B cell (primary cell): Measurements from ENCODE around the gene WDR11. TPM values are rescaled to one million over a fixed set of nuclear protein-coding genes. Genes with fewer than 3 reads are reported as not detected.

Experiments used
- ATAC-seq: fragments of 200-7000 bp; cut with Tn5 transposase; one replicate; pipeline ENCODE4 v1.10.0; 2021; ENCODE audit warnings: low read depth, mild to moderate bottlenecking, moderate number of reproducible peaks, moderate library complexity
- CTCF ChIA-PET: fragments of 350-600 bp; sonication (Branson Sonifier 250); formaldehyde crosslinking; loops from one replicate; lab custom pipeline; 2021; ENCODE audit warnings: antibody characterized with exemption, inconsistent platforms; lab: Charles Lee
- POLR2A ChIA-PET: fragments of 350-600 bp; sonication (Branson Sonifier 250); formaldehyde crosslinking; loops from one replicate; lab custom pipeline; 2021; ENCODE audit warnings: antibody characterized with exemption; lab: Charles Lee
- DNase-seq: peaks from one replicate; pipeline ENCODE4 v3.0.0; 2013
- H2AFZ ChIP-seq: 2 replicates; pipeline ENCODE4 v1.6.1; 2012; ENCODE audit warnings: mild to moderate bottlenecking, low read depth, low read length; ENCODE audit not compliant: insufficient read depth, poor library complexity, severe bottlenecking
- H3K27ac ChIP-seq, 2 donors: 1 replicate in 1 of 2; 2 replicates in 1 of 2; pipeline ENCODE4 v1.5.1; 2012 to 2013; ENCODE audit warnings: low read length in 2 of 2, mild to moderate bottlenecking in 2 of 2, moderate library complexity in 1 of 2
- H3K27me3 ChIP-seq, 4 experiments: fragments of 200-600 bp in 1 of 4; sonication (generic) in 1 of 4; replicated peaks in 1 of 4; 1 replicate in 2 of 4; 2 replicates in 2 of 4; pipeline versions ENCODE4 v1.6.1 to v1.7.0; 2013 to 2016; ENCODE audit warnings: low read length in 3 of 4, mild to moderate bottlenecking in 2 of 4, mixed read lengths in 1 of 4, moderate library complexity in 1 of 4; ENCODE audit not compliant: insufficient read depth in 4 of 4, control insufficient read depth in 3 of 4; ENCODE audit errors: control extremely low read depth in 1 of 4
- H3K36me3 ChIP-seq, 2 experiments: replicated peaks in 1 of 2; 1 replicate in 1 of 2; 2 replicates in 1 of 2; pipeline versions ENCODE4 v1.6.1 to v1.7.1; 2013; ENCODE audit warnings: low read length in 1 of 2; ENCODE audit not compliant: insufficient read depth in 2 of 2, control insufficient read depth in 1 of 2; ENCODE audit errors: control extremely low read depth in 1 of 2, extremely low read depth in 1 of 2
- H3K4me1 ChIP-seq, 2 donors: fragments of 200-600 bp in 1 of 2; sonication (generic) in 1 of 2; 1 replicate in 1 of 2; 2 replicates in 1 of 2; pipeline versions ENCODE4 v1.5.1 to v1.6.1; 2013 to 2017; ENCODE audit warnings: low read length in 2 of 2; ENCODE audit not compliant: control insufficient read depth in 2 of 2, insufficient read depth in 2 of 2
- H3K4me2 ChIP-seq: replicated peaks from 2 replicates; pipeline ENCODE3; 2012; ENCODE audit warnings: mild to moderate bottlenecking, low read depth, low read length; ENCODE audit not compliant: poor library complexity, severe bottlenecking
- H3K4me3 ChIP-seq, 5 experiments: fragments of 200-600 bp in 1 of 5; sonication (generic) in 1 of 5; 1 replicate in 3 of 5; 2 replicates in 2 of 5; pipeline versions ENCODE4 v1.5.1 to v1.7.0; 2011 to 2016; ENCODE audit warnings: low read length in 4 of 5, mild to moderate bottlenecking in 4 of 5, low read depth in 2 of 5, control low read depth in 1 of 5, moderate library complexity in 1 of 5; ENCODE audit not compliant: insufficient read depth in 1 of 5; ENCODE audit errors: control extremely low read depth in 1 of 5, extremely low read depth in 1 of 5
- H3K79me2 ChIP-seq: fragments of 200-600 bp; sonication (generic); one replicate; pipeline ENCODE4 v1.6.0; 2016; ENCODE audit warnings: low read length; ENCODE audit not compliant: control insufficient read depth, insufficient read depth
- H3K9ac ChIP-seq: fragments of 200-600 bp; sonication (generic); 2 replicates; pipeline ENCODE4 v1.6.1; 2017; ENCODE audit warnings: mild to moderate bottlenecking, low read length, moderate library complexity
- H3K9me3 ChIP-seq, 3 donors: one replicate each; pipeline versions ENCODE4 v1.6.1 to v1.7.1; 2013; ENCODE audit warnings: low read length in 2 of 3; ENCODE audit not compliant: control insufficient read depth in 2 of 3, insufficient read depth in 1 of 3; ENCODE audit errors: control extremely low read depth in 1 of 3
- H4K20me1 ChIP-seq: 2 replicates; pipeline ENCODE4 v1.6.0; 2012; ENCODE audit warnings: mild to moderate bottlenecking, low read length; ENCODE audit not compliant: insufficient read depth, control insufficient read depth, poor library complexity, severe bottlenecking
- H3K27ac Mint-ChIP-seq: one replicate; pipeline ENCODE4 v1.8.0; 2021; ENCODE audit warnings: mixed read lengths
- H3K27me3 Mint-ChIP-seq: one replicate; pipeline ENCODE4 v1.8.0; 2021; ENCODE audit warnings: mixed read lengths
- H3K4me1 Mint-ChIP-seq: one replicate; pipeline ENCODE4 v1.8.0; 2021; ENCODE audit warnings: mixed read lengths
- H3K4me3 Mint-ChIP-seq: one replicate; pipeline ENCODE4 v1.8.0; 2021; ENCODE audit warnings: mixed read lengths
- H3K9me3 Mint-ChIP-seq: one replicate; pipeline ENCODE4 v1.8.0; 2022; ENCODE audit warnings: mixed read lengths; ENCODE audit not compliant: insufficient read depth
- EZH2 ChIP-seq: IDR thresholded peaks from 2 replicates; pipeline ENCODE4 v1.6.1; 2012; ENCODE audit warnings: borderline replicate concordance, low read depth, mild to moderate bottlenecking, moderate library complexity, low read length; ENCODE audit not compliant: insufficient read depth, poor library complexity, severe bottlenecking
- WGBS: methylation state at CpG from one replicate; pipeline ENCODE4 v1.1.5; 2013; ENCODE audit warnings: missing lambda C conversion rate; ENCODE audit not compliant: insufficient coverage; 5-methylcytosine and 5-hydroxymethylcytosine counted together
- intact Hi-C: fragments of 100-400 bp; cut with micrococcal nuclease; formaldehyde crosslinking; loops from one replicate; pipeline ENCODE4 v1.10.0; 2022
- polyA plus RNA-seq: library from polyadenylated mRNA; depleted of rRNA; stranded (reverse); fragments of >200 nt; gene quantifications from 2 replicates; pipeline ENCODE4 v1.2.3, GENCODE V29; 2012
- total RNA-seq, 2 donors: library from RNA; stranded (reverse); fragments of 120-200 nt in 1 of 2; gene quantifications; 1 replicate in 1 of 2; 2 replicates in 1 of 2; pipeline versions ENCODE4 v1.2.3 to v1.2.4, GENCODE V29; 2013 to 2022
- TF ChIP-seq, protein P1 (sequence below): fragments of 200-600 bp; IDR thresholded peaks from one replicate; pipeline ENCODE4 v1.8.0; 2022; ENCODE audit warnings: antibody characterized with exemption, mild to moderate bottlenecking

WDR11 gene
- total and polyA plus RNA-seq, 2 donors (not counting 1 experiment from before 2014, with no cell fraction given) = 94.4 to 230 TPM

GRCh38 chr10:120940299-120940900 lies 89.2 kb downstream of the WDR11 start:
- Histone ChIP-seq H3K9me3 (no peaks in the 10 kb centered on the region), H3K27me3 (peaks cover 0 to 11% (median 0%) of the 10 kb centered on the region in 4 experiments), H2AFZ (no peak overlapping the region), H3K4me3 (no peak overlapping the region), H3K27ac (no peak overlapping the region), H3K36me3 (no peaks in the 10 kb centered on the region), H3K79me2 (no peaks in the 10 kb centered on the region), H3K4me2 (no peak overlapping the region), H3K9ac (no peak overlapping the region), H4K20me1 (no peaks in the 10 kb centered on the region), H3K4me1 (peaks cover 0 to 8% of the 10 kb centered on the region in 2 donors)
- TF ChIP-seq, protein P1, sequence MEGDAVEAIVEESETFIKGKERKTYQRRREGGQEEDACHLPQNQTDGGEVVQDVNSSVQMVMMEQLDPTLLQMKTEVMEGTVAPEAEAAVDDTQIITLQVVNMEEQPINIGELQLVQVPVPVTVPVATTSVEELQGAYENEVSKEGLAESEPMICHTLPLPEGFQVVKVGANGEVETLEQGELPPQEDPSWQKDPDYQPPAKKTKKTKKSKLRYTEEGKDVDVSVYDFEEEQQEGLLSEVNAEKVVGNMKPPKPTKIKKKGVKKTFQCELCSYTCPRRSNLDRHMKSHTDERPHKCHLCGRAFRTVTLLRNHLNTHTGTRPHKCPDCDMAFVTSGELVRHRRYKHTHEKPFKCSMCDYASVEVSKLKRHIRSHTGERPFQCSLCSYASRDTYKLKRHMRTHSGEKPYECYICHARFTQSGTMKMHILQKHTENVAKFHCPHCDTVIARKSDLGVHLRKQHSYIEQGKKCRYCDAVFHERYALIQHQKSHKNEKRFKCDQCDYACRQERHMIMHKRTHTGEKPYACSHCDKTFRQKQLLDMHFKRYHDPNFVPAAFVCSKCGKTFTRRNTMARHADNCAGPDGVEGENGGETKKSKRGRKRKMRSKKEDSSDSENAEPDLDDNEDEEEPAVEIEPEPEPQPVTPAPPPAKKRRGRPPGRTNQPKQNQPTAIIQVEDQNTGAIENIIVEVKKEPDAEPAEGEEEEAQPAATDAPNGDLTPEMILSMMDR = no peak
- TF ChIP-seq EZH2 = no peak
- H3K9me3 Mint-ChIP-seq = no peaks in the 10 kb centered on the region
- ChIA-PET POLR2A (no interaction called here), CTCF (interaction anchor here (1.9 kb wide), 1 partner anchor 8 kb away, joined by 8 read pairs; no protein-coding TSS in a partner anchor)
- H3K27me3 Mint-ChIP-seq = peaks cover 12% of the 10 kb centered on the region
- no peak overlapping the region for H3K4me3 Mint-ChIP-seq
- 85% methylated on average over 10 of the region's 13 CpGs for WGBS
- peaks cover 6% of the 10 kb centered on the region for H3K4me1 Mint-ChIP-seq
- DNase-seq (no peak), ATAC-seq (no peak)
- no peak overlapping the region for H3K27ac Mint-ChIP-seq
- intact Hi-C loops = no loop called here

- Histone ChIP-seq H3K9ac (no peak overlapping the region), H3K4me1 (peaks cover 0 to 8% of the 10 kb centered on the region in 2 donors), H2AFZ (no peak overlapping the region), H3K9me3 (no peaks in the 10 kb centered on the region), H4K20me1 (no peaks in the 10 kb centered on the region), H3K4me2 (no peak overlapping the region), H3K36me3 (no peaks in the 10 kb centered on the region), H3K4me3 (no peak overlapping the region), H3K27ac (no peak overlapping the region), H3K79me2 (no peaks in the 10 kb centered on the region), H3K27me3 (peaks cover 0 to 11% (median 0%) of the 10 kb centered on the region in 4 experiments)
- H3K27me3 Mint-ChIP-seq = peaks cover 14% of the 10 kb centered on the region
- H3K4me3 Mint-ChIP-seq = no peak overlapping the region
- WGBS = 87% methylated on average over 4 of the region's 5 CpGs
- H3K4me1 Mint-ChIP-seq = peaks cover 6% of the 10 kb centered on the region
- ATAC-seq (no peak), DNase-seq (no peak)
- TF ChIP-seq, protein P1 = no peak
- no peak for TF ChIP-seq EZH2
- intact Hi-C loops = no loop called here
- no peaks in the 10 kb centered on the region for H3K9me3 Mint-ChIP-seq
- no peak overlapping the region for H3K27ac Mint-ChIP-seq
- POLR2A ChIA-PET = no interaction called here
- CTCF ChIA-PET = interaction anchor here (0.8 to 1.1 kb wide), 2 partner anchors 11 to 958 kb away, joined by 3 read pairs; no protein-coding TSS in a partner anchor
Observed at GRCh38 chr10:120941501-120941900, 90.3 kb downstream of the WDR11 start.
